GM19397 (cell line): ENCODE data around the gene GEMIN4.
"Not testable (repeated sequence)": the region's sequence is repeated elsewhere in the genome, so short reads cannot be mapped to it uniquely, and the experiment has no call there.

Source experiments
- ATAC-seq: cut with Tn5 transposase; IDR thresholded peaks from one replicate; pipeline ENCODE4 v1.9.1; 2021; ENCODE audit warnings: mild to moderate bottlenecking, moderate library complexity; ENCODE audit not compliant: unreplicated experiment

The GEMIN4 gene

GRCh38 chr17:781805-782731 lies 30.0 kb upstream of the GEMIN4 start, which contains the start of the genes GLOD4 and MRM3:
GLOD4 (minus strand) TSS chr17:782280; CDS start chr17:782255, 25 bp downstream.
MRM3 (plus strand) TSS chr17:782353; CDS start chr17:782379, 26 bp downstream.
- ATAC-seq: peak; percentile 95

- ATAC-seq: no peak
These were observed 26.0 kb upstream of the GEMIN4 start for GRCh38 chr17:778096-778495.

- no peak for ATAC-seq
These were observed 22.2 kb upstream of the GEMIN4 start for GRCh38 chr17:774313-774584.

- no peak for ATAC-seq
These were observed 21.6 kb upstream of the GEMIN4 start for GRCh38 chr17:773467-774312.

GRCh38 chr17:773016-773415 lies 21.0 kb upstream of the GEMIN4 start:
- ATAC-seq: no peak

GRCh38 chr17:767076-767475 lies 15.0 kb upstream of the GEMIN4 start:
- no peak for ATAC-seq

GRCh38 chr17:760371-760770 lies 8.3 kb upstream of the GEMIN4 start:
- ATAC-seq: no peak

- ATAC-seq: no peak
These were observed 7.9 kb upstream of the GEMIN4 start for GRCh38 chr17:759964-760363.

GRCh38 chr17:756010-756567 lies 4.0 kb upstream of the GEMIN4 start:
- not testable (repeated sequence) for ATAC-seq

GRCh38 chr17:755319-755961 lies 3.4 kb upstream of the GEMIN4 start:
- ATAC-seq: not testable (repeated sequence)

GRCh38 chr17:753418-753817 lies 1.4 kb upstream of the GEMIN4 start:
- no peak for ATAC-seq

- no peak for ATAC-seq
These were observed 656 bp upstream of the GEMIN4 start for GRCh38 chr17:752620-753219.

GRCh38 chr17:751269-752001 lies 629 bp downstream of the GEMIN4 start:
- peak; percentile 25 for ATAC-seq

GRCh38 chr17:750431-751037 lies 1.5 kb downstream of the GEMIN4 start:
- ATAC-seq: no peak

GRCh38 chr17:749359-749758 lies 2.7 kb downstream of the GEMIN4 start:
- ATAC-seq: not testable (repeated sequence)

GRCh38 chr17:748604-749003 lies 3.5 kb downstream of the GEMIN4 start:
- not testable (repeated sequence) for ATAC-seq

- no peak for ATAC-seq
These were observed 5.1 kb downstream of the GEMIN4 start for GRCh38 chr17:746783-747629.

GRCh38 chr17:746181-746580 lies 5.9 kb downstream of the GEMIN4 start:
- ATAC-seq: no peak

- ATAC-seq: no peak
These were observed 6.7 kb downstream of the GEMIN4 start for GRCh38 chr17:745406-745805.
